Hepatocyte (in vitro differentiated cells): ENCODE measurements around the gene SASH3.

ENCODE experiments used
- EZH2 ChIP-seq: fragments of 200-600 bp; sonication (generic); IDR thresholded peaks from 2 replicates; pipeline ENCODE4 v1.6.1; 2016; ENCODE audit warnings: antibody characterized with exemption, mild to moderate bottlenecking, borderline replicate concordance
- TF ChIP-seq, protein P1 (sequence below): fragments of 200-600 bp; sonication (generic); IDR thresholded peaks from 2 replicates; pipeline ENCODE4 v1.5.1; 2016; ENCODE audit warnings: antibody characterized with exemption, mild to moderate bottlenecking; ENCODE audit not compliant: poor library complexity

DNA sequence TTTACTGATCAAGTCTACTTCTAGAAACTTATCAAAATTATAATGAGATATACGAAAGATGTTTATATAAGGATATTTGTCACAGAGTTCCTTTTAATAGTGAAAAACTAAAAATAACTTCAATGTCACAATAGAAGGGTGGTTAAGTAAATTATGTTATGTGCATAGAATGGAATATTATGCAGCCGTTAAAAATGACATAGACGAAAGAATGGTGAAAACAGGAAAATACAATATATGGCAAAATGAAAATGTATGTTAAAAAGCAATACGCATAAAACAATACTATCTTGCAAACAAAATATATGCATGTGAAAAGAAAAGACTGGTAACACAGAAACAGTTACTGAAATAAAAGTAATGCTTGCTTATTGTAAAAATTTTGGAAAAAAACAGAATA is 44.9 kb downstream of the SASH3 start:
- TF ChIP-seq, protein P1, sequence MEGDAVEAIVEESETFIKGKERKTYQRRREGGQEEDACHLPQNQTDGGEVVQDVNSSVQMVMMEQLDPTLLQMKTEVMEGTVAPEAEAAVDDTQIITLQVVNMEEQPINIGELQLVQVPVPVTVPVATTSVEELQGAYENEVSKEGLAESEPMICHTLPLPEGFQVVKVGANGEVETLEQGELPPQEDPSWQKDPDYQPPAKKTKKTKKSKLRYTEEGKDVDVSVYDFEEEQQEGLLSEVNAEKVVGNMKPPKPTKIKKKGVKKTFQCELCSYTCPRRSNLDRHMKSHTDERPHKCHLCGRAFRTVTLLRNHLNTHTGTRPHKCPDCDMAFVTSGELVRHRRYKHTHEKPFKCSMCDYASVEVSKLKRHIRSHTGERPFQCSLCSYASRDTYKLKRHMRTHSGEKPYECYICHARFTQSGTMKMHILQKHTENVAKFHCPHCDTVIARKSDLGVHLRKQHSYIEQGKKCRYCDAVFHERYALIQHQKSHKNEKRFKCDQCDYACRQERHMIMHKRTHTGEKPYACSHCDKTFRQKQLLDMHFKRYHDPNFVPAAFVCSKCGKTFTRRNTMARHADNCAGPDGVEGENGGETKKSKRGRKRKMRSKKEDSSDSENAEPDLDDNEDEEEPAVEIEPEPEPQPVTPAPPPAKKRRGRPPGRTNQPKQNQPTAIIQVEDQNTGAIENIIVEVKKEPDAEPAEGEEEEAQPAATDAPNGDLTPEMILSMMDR, result no peak
- no peak for TF ChIP-seq EZH2
